Erythroblast (primary cell): ENCODE measurements around the gene MAML2.

Experiments used
- GATA1 ChIP-seq: IDR thresholded peaks from 2 replicates; pipeline ENCODE4 v1.6.1; 2011; ENCODE audit warnings: low read depth, mild to moderate bottlenecking, control low read depth, low read length, moderate library complexity
- POLR2A ChIP-seq: IDR thresholded peaks from 2 replicates; pipeline ENCODE4 v1.6.1; 2011; ENCODE audit warnings: mild to moderate bottlenecking, low read length

GRCh38 chr11:95933594-95933993 is 409.4 kb downstream of the MAML2 start:
- TF ChIP-seq POLR2A (no peak), GATA1 (no peak)
